PC-3 (cell line): ENCODE data around the gene SCO2. TPM values are rescaled to one million over a fixed set of nuclear protein-coding genes. Genes with fewer than 3 reads are reported as not detected.

ENCODE experiments used
- ATAC-seq: fragments of 200-7000 bp; cut with Tn5 transposase; 2 replicates; pipeline ENCODE4 v1.9.1; 2020; ENCODE audit warnings: mild to moderate bottlenecking, moderate library complexity
- BruUV-seq: library from RNA; stranded (reverse); fragments of 400-500 nt; replicated peaks from 2 replicates; lab custom pipeline; 2021; lab: Mats Ljungman, UMichigan
- CTCF ChIA-PET: fragments of 300-600 bp; sonication (Branson Sonifier 250); formaldehyde crosslinking; loops from one replicate; lab custom pipeline; 2022; ENCODE audit warnings: antibody characterized with exemption; lab: Charles Lee
- POLR2A ChIA-PET: fragments of 300-600 bp; sonication (Branson Sonifier 250); formaldehyde crosslinking; loops from one replicate; lab custom pipeline; 2022; ENCODE audit warnings: antibody characterized with exemption; ENCODE audit not compliant: unreplicated experiment; lab: Charles Lee
- DNase-seq: peaks from one replicate; pipeline ENCODE4 v3.0.0-alpha.2; 2015
- H2AFZ ChIP-seq: fragments of 300-600 bp; sonication (generic); 2 replicates; pipeline ENCODE4 v1.6.0; 2016; ENCODE audit warnings: antibody characterized with exemption, low read length
- H3F3A ChIP-seq: fragments of 300-600 bp; sonication (generic); one replicate; pipeline ENCODE4 v1.6.0; 2017; ENCODE audit warnings: antibody characterized with exemption, low read length, control low read depth, mild to moderate bottlenecking; ENCODE audit not compliant: unreplicated experiment
- H3K27ac ChIP-seq: fragments of 300-600 bp; sonication (generic); 2 replicates; pipeline ENCODE4 v1.5.1; 2016; ENCODE audit warnings: mild to moderate bottlenecking, low read length
- H3K27me3 ChIP-seq: fragments of 300-600 bp; sonication (generic); 2 replicates; pipeline ENCODE4 v1.6.1; 2016; ENCODE audit warnings: low read length, mixed read lengths
- H3K36me3 ChIP-seq: fragments of 300-600 bp; sonication (generic); 2 replicates; pipeline ENCODE4 v1.6.1; 2016; ENCODE audit warnings: low read depth, mixed run types, low read length, mixed read lengths
- H3K4me1 ChIP-seq: fragments of 300-600 bp; sonication (generic); 2 replicates; pipeline ENCODE4 v1.5.1; 2016; ENCODE audit warnings: low read length; ENCODE audit not compliant: insufficient read depth
- H3K4me2 ChIP-seq: fragments of 300-600 bp; sonication (generic); 2 replicates; pipeline ENCODE4 v1.6.0; 2016; ENCODE audit warnings: low read length
- H3K4me3 ChIP-seq: fragments of 300-600 bp; sonication (generic); 2 replicates; pipeline ENCODE4 v1.5.1; 2016; ENCODE audit warnings: mild to moderate bottlenecking, low read length, mixed read lengths
- H3K79me2 ChIP-seq: fragments of 300-600 bp; sonication (generic); 2 replicates; pipeline ENCODE4 v1.6.1; 2017; ENCODE audit warnings: low read length, mixed read lengths
- H3K9ac ChIP-seq: fragments of 300-600 bp; sonication (generic); 2 replicates; pipeline ENCODE4 v1.6.0; 2016; ENCODE audit warnings: mild to moderate bottlenecking, low read length
- H3K9me2 ChIP-seq: fragments of 300-600 bp; sonication (generic); replicated peaks from 2 replicates; pipeline ENCODE4 v1.6.1; 2016; ENCODE audit warnings: mixed run types, low read length, mixed read lengths
- H3K9me3 ChIP-seq: fragments of 300-600 bp; sonication (generic); 2 replicates; pipeline ENCODE4 v1.6.1; 2016; ENCODE audit warnings: low read length, mixed read lengths
- H4K20me1 ChIP-seq: fragments of 300-600 bp; sonication (generic); 2 replicates; pipeline ENCODE4 v1.6.1; 2016; ENCODE audit warnings: low read length, mixed read lengths
- CTCF ChIP-seq: fragments of 300-600 bp; sonication (generic); conservative IDR thresholded peaks from 2 replicates; pipeline ENCODE4 v1.5.1; 2017; ENCODE audit warnings: antibody characterized with exemption, low read depth, mild to moderate bottlenecking, low read length
- EZH2 ChIP-seq: fragments of 300-600 bp; sonication (generic); IDR thresholded peaks from one replicate; pipeline ENCODE4 v1.6.1; 2017; ENCODE audit warnings: antibody characterized with exemption, mild to moderate bottlenecking, low read length; ENCODE audit not compliant: unreplicated experiment
- EZH2phosphoT487 ChIP-seq: fragments of 300-600 bp; sonication (generic); IDR thresholded peaks from 2 replicates; pipeline ENCODE4 v1.6.1; 2018; ENCODE audit warnings: mild to moderate bottlenecking, antibody characterized with exemption, low read length, borderline replicate concordance
- intact Hi-C: fragments of 100-400 bp; cut with micrococcal nuclease; formaldehyde crosslinking; loops from 2 replicates; pipeline ENCODE4 v1.9.0; 2023
- total RNA-seq: library from RNA; depleted of rRNA; stranded (reverse); fragments of >200 nt; gene quantifications from 2 replicates; pipeline ENCODE4 v1.2.3, GENCODE V29; 2014

Gene SCO2
- total RNA-seq, 1 experiment from 2014 or later, result 5.8 TPM

DNA sequence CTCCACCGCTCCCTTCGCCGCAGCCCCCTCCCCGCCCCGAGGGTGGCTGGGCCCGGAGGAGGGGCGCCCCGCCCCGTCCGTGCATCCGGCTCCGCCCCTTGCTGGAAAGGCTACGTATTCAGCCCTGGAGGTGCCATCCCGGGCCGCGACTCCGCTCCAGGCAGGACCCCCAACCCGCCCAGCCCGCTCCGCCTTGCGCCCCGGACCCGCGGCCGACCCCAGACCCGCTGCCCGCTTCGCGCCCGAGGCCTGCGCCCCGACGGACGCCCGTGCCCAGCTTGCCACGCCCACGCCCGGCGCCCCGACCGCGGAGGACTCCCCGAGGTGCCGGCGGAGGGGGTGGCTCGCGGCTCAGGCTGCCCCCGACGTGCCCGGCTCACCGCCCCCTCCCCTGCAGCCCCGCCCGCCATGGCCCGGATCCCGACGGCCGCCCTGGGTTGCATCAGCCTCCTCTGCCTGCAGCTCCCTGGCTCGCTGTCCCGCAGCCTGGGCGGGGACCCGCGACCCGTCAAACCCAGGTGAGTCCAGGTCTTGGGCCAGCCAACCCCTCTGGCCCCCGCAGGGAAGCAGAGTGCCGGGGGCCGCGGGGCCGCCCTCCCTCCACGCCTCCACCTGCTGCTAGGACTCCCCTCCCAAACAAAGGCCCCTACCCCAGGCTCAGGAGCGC lies 43.8 kb downstream of the SCO2 start, which contains the start of gene ADM2:
Gene ADM2, plus strand, starts transcription at position 104 of the 667 bp plus-strand sequence. Its CDS starts 305 bp downstream, at position 409.
- intact Hi-C loops, result no loop called here
- H3F3A ChIP-seq, result no peaks in the 10 kb centered on the region
- ATAC-seq (peak; percentile 54), DNase-seq (no peak)
- no TSS peak for BruUV-seq
- no peaks in the 10 kb centered on the region for H3K4me1 ChIP-seq
- no peaks in the 10 kb centered on the region for H4K20me1 ChIP-seq
- TF ChIP-seq EZH2phosphoT487 (no peak), EZH2 (no peak), CTCF (no peak)
- H3K9me2 ChIP-seq, result no peaks in the 10 kb centered on the region
- CTCF ChIA-PET, result no interaction called here
- peak within 1 kb of the TSS; percentile 67 for H3K4me2 ChIP-seq
- H2AFZ ChIP-seq, result peak within 1 kb of the TSS; percentile 75; the same call in 1 of the 2 replicates
- no peaks in the 10 kb centered on the region for H3K27me3 ChIP-seq
- H3K27ac ChIP-seq, result no peak within 1 kb of the TSS
- H3K9me3 ChIP-seq, result no peaks in the 10 kb centered on the region
- H3K79me2 ChIP-seq, result no peaks in the 10 kb centered on the region
- POLR2A ChIA-PET, result interaction anchor here (0.6 kb wide), 1 partner anchor 92 kb away, joined by 4 read pairs; no protein-coding TSS in a partner anchor
- peak within 1 kb of the TSS; percentile 59 for H3K4me3 ChIP-seq
- no peaks in the 10 kb centered on the region for H3K36me3 ChIP-seq
- H3K9ac ChIP-seq, result no peak within 1 kb of the TSS

GRCh38 chr22:50481045-50481439 lies 44.4 kb downstream of the SCO2 start:
- Histone ChIP-seq H3K4me2 (peak overlapping the region; percentile 67; the same call in 1 of the 2 replicates), H3K27ac (no peak overlapping the region), H3F3A (no peaks in the 10 kb centered on the region), H3K79me2 (no peaks in the 10 kb centered on the region), H3K27me3 (no peaks in the 10 kb centered on the region), H3K4me1 (no peaks in the 10 kb centered on the region), H3K9ac (no peak overlapping the region), H2AFZ (peak overlapping the region; percentile 75; the same call in 1 of the 2 replicates), H4K20me1 (no peaks in the 10 kb centered on the region), H3K9me2 (no peaks in the 10 kb centered on the region), H3K4me3 (no peak overlapping the region; the same call in 1 of the 2 replicates), H3K9me3 (no peaks in the 10 kb centered on the region), H3K36me3 (no peaks in the 10 kb centered on the region)
- TF ChIP-seq CTCF (no peak), EZH2phosphoT487 (no peak), EZH2 (no peak)
- POLR2A ChIA-PET, result interaction anchor here (0.6 kb wide), 1 partner anchor 91 kb away, joined by 4 read pairs; no protein-coding TSS in a partner anchor
- intact Hi-C loops, result no loop called here
- BruUV-seq, result no TSS peak
- DNase-seq (no peak), ATAC-seq (no peak)
- CTCF ChIA-PET, result no interaction called here

DNA sequence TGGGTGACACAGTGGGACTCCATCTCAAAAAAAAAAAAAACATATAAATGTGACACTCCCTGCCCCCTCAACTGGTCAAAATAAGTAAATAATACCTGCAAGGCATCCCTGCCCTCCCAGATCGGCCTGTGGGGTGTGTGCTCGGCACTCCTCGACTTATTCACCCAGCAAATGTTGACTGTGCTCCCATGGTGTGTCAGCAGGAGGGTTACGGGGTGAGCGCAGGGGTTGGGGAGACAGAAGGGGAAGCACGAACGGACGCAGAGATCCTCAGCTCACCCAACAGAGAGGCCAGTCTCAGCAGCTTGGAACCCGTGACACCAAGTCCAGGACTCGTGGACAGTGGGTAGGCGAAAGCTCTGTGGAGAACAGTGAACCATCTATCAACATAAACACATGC lies 45.7 kb downstream of the SCO2 start:
- H3K27me3 ChIP-seq, result no peaks in the 10 kb centered on the region
- no peak overlapping the region for H2AFZ ChIP-seq
- no peak overlapping the region for H3K9ac ChIP-seq
- no peak for DNase-seq
- no peaks in the 10 kb centered on the region for H3K9me3 ChIP-seq
- no peaks in the 10 kb centered on the region for H3K36me3 ChIP-seq
- H3K4me3 ChIP-seq, result no peak overlapping the region
- H3K79me2 ChIP-seq, result no peaks in the 10 kb centered on the region
- CTCF ChIA-PET, result no interaction called here
- H3F3A ChIP-seq, result no peaks in the 10 kb centered on the region
- intact Hi-C loops, result no loop called here
- no peak for ATAC-seq
- no peaks in the 10 kb centered on the region for H3K9me2 ChIP-seq
- no peaks in the 10 kb centered on the region for H4K20me1 ChIP-seq
- H3K4me1 ChIP-seq, result peaks cover 4% of the 10 kb centered on the region; the same call in 1 of the 2 replicates
- H3K27ac ChIP-seq, result no peak overlapping the region
- no peak overlapping the region for H3K4me2 ChIP-seq
- POLR2A ChIA-PET, result no interaction called here
- TF ChIP-seq EZH2, result no peak
- TF ChIP-seq EZH2phosphoT487, result no peak
- no peak for TF ChIP-seq CTCF
- no TSS peak for BruUV-seq
